Measurements from ENCODE around the gene STAT4.
"Not testable (repeated sequence)": the region's sequence is repeated elsewhere in the genome, so short reads cannot be mapped to it uniquely, and the experiment has no call there.

STAT4 gene

DNA sequence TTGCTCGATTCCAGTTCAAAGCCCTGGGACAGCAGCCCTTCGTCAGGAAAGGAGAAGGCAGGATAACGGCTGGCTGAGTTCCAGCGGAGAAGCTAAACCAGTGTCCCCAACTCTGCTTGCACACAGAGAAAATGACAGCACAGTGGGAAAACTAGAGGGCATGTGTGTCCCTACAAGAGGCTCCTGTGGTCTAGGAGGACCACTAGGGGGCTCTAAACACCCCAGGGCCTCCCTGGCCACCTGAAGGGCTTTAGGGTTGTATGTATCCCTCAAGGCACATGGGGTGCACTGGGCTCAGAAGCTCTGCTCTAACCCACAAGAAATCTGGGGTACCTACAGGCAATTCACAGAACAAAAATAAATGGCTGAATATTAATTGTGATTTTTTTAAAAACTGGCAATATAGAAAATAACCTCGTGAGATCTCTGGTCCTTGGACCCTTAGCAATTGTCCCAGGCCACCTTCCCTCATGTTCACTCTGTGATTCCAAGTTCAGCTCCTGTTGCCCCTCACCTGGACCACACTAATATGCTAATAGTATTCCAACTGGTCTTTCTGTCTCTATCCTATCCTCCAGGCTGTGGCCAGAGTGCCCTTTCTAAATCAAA, 154.4 kb downstream of the STAT4 start:
- no peak for DNase-seq (ENCODE audit: low read depth in 3 of 3)

DNA sequence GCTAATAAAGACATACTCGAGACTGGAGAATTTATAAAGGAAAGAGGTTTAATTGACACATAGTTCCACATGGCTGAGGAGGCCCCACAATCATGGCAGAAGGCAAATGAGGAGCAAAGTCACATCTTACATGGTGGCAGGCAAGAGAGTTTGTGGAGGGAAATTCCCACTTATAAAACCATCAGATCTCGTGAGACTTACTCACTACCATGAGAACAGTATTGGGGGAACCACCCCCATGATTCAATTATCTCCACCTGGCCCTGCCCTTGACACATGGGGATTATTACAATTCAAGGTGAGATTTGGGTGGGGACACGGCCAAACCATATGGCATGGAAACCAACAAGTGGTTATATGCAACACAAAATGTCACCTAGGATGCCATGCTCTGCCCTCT, 155.5 kb downstream of the STAT4 start:
- not testable (repeated sequence) for DNase-seq (ENCODE audit: low read depth in 3 of 3)

DNA sequence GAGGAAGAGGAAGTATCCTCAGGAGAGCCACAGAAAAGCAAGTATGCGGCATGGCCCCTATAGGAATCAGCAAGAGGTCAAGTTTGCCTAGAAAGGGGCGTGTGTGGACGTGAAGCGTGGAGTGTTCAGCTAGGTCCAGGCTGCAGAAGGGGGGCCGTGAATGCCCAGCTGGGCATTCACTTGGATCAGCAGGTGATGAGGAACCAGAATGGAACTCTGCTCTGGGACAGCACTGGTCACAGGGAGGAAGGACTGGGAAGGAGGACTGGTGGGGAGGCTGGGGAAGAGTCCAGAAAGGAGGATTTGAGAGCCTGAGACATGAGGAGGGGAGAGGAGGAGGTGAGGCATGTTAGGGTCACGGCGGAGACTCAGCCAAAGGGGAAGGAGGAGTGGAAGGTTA, 156.6 kb downstream of the STAT4 start:
- DNase-seq (ENCODE audit: low read depth in 3 of 3), result no peak

DNA sequence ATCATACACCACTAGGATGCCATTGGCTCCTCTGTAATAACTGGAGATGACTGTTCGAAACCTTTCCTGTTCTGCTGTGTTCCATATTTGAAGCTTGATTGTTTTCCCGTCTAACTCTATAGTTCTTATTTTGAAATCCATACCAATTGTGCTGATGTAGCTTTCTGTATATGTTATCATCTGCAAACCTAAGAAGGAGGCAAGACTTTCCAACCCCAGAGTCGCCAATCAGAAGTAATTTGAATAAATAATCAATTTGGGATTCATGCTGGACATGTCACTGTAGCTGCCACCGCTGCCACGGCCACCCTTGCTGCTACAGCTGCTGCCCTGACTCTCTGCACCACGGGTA, 157.5 kb downstream of the STAT4 start:
- no peak for DNase-seq (ENCODE audit: low read depth in 3 of 3)

DNA sequence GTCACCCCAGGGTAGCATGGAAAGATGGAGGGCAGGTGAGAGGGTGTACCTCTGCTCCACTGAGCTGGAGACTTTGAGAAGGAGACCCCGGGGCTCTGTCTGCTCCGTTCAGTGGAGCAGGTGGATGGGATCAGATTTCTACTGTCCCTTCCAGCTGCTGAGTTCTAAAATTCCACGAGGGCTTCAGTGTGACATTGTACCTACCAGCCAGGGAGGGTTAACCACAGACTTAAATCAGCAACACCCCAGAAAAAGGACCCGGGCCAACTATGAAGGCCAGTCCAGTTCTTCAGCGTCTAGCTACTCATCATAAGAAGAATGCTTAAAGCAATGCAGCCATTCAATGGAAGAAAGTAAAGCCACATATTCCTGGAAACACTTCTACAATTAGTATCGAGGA, 160.7 kb downstream of the STAT4 start:
- DNase-seq (ENCODE audit: low read depth in 3 of 3), result no peak

DNA sequence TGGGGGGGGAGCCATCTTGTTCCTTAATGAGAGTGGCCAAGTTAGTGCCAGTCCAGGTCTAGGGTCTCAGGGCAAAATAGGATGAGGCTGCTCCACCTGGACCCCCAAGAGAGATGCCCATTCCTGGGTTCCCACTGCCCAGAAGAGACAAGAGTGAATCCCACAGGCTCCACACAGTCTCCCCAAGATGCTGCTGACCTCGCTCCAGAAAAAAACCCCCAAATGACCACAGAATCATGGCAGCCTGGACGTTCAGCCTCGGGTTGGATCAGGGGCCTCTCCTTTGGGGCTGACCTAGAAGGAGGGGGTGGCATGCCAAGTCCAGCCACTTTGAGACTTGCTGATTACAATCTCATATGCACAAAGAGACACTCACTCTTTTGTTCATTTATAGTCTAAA, 161.9 kb downstream of the STAT4 start:
- DNase-seq (ENCODE audit: low read depth in 3 of 3), result no peak

DNA sequence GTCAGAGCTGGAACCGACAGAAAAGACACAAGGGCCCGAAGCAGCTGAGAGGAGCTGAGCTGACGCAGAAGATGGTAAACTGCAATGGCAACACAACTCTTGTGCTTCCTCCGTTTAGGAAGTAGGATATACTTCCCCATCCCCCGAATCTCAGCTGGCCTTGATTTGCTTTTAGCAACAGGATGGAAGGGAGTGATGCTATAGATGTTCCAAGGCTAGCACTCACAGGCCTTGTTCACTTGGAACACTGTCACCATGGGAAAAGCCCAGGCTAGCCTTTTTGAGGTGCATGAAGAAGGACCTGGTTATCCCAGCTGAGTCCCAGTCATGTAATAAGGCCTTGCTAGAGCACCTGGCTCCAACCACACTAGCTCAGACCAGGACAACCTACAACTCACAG, 162.9 kb downstream of the STAT4 start:
- no peak for DNase-seq (ENCODE audit: low read depth in 3 of 3)

DNA sequence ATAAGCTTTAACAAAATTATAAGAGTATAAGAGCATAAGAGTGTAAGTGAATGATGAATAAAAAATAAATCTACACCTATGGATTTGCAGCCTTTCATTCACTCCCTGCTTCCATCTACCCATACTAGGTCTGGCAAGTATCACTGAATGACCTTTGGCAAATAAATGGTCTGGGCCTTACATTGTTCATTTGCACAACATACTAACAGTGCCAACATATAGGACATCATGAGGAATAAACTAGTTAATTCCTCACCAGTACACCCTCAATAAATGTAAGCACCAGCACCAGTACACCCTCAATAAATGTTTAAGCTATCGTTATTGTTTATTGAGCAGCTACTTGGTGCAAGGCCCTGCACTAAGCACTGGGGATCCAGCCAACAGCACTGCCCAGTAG, 163.7 kb downstream of the STAT4 start:
- DNase-seq (ENCODE audit: low read depth in 3 of 3), result no peak

DNA sequence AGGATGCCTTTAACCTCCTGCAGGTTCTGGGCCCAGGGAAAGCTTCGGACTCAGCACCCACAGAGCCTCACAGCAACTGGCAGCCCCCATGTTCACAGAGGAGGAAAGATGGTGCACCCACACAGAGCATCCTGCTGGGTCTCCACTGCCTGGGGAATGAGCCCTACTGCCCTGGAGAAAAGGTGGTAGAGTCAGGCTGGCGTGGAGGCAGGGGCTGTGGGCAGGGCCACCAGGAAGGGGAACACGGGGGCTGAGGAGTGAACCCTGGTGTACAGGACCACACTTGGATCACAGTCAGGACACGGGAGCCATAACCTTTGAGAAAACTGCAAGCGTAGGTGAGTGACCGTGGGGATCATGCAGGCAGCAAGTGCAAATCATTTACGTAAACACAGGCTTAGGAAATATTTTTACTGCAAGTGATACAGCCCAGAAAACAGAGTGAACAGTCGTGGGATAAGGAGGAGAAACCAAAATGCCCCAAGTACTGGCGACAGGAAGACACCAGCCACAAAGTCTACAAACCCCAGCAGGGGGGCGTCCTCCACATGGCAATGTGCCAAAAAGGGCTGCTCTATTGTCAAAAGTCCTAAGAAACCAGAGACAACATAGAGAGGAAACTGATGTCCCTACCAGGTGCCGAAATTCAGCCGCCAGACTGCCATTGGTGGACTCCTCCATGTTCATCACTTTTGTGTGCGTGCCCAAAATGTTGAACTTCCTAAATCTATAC, 164.4 kb downstream of the STAT4 start:
- DNase-seq (ENCODE audit: low read depth in 3 of 3), result no peak

DNA sequence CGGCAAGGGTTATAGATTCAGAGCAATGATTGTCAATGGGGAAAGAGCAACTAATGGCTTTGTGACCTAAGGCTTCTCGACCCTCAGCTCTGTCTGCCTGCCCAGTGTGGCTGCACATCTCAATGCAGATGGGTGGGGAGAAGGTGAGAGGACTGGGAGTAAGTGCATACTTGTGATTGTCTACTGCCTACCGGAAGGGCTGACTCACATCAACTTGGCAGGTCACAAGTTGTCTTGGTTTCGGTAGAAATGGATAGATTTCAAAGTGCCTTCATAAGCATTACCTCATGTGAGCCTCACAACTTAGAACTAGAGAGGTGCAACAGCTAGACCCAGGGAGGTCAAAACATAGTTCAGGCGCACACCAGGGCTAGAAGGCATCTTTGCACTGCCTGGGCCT, 166.2 kb downstream of the STAT4 start:
- DNase-seq (ENCODE audit: low read depth in 3 of 3), result no peak

DNA sequence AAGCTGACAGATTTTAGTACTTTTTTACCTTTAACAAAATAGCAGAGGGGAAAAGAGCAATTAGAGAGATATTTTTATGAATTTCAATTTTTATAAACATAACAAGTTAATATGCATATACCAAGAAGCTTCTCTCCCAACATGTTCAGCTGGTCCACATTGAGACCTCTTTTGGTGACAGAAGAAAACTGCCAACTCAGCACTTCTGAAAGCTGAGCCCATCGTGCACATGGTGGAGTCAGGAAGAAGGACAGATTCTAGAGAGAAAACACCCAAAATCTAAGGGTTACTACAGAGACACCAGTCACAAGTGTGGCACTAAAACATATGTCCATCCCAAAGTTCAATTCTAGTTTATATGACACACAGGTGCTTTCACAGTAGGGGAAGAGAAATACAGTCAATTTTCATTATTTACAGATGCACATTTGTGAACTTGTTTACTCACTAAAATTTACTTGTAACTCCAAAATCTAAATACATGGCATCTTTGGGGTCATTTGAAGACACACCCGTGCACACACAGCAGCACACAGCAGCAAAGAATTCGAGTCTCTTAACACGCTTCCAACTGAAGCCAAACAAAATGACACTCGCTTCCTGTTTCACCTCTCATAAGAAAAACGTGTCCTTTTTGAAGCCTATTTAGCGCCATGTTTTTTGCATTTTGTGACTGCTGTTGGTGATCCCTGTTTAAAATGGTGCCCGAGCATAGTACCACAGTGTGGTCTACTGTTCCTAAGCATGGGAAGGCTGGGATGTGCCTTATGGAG, 168.3 kb downstream of the STAT4 start:
- DNase-seq (ENCODE audit: low read depth in 3 of 3), result no peak

DNA sequence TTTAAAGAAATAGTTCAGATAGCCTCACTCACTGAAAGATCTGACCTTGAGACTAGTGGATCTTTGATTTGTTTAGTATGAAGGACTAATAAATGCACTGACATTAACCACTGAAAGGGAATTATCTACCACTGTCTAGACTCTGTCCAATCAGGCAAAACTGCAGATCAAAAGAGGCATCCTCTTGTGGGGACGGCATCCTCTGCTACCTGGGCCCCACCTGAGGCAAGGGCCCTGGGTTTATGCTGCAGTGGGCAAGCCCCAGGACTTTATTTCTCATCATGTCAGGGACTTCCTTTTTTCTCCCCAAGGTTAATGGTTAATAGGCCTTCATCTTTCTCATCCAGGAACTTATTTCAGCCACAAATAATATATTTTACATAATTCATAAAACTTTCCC, 169.1 kb downstream of the STAT4 start:
- DNase-seq (ENCODE audit: low read depth in 3 of 3), result no peak

DNA sequence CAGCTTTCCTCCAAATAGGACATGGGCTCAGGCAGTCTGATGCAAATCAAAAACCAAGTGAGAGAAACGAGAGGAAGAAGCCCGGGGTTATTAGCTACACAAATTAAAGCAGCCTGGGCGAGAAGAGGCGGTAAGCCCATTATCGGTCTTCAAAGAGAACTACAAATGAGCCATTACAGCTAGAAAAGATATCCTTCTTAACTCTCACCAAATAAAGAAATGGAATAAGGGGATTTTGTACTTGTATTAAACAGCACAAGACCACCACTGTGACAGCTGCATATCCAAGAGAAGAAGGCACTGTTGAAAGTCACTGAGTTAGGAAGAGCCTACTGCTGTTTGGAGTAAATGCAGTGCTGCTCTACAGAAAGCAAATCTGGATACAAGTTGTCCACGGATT, 169.5 kb downstream of the STAT4 start:
- no peak for DNase-seq (ENCODE audit: low read depth in 3 of 3)

DNA sequence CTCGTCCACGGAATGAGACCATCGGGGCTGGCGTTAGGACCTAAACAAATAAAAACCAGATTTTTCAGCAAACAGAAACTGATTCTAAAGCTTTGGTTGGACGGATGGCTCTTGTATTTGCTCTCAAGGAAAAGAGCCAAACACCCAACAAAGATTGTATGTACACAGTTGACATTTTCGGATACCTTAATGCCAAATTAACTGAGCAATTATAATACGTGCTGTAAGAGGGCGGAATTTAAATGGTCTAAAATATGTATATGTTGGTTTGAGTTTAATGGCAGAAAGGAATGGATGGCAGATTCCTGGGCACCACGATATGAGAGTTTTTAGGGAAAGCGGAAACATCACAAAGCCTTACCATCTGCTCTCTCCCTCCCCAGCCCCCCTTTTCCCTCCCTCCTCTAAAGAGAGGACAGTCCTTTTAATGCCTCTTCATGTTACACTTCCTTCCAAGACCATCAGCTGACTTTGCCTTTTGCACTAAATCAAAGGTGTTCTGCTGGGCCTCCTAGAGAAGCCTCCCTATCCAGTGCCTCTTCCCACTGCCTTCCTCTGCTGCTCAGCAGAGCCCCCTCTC, 170.1 kb downstream of the STAT4 start:
- DNase-seq (ENCODE audit: low read depth in 3 of 3), result no peak

DNA sequence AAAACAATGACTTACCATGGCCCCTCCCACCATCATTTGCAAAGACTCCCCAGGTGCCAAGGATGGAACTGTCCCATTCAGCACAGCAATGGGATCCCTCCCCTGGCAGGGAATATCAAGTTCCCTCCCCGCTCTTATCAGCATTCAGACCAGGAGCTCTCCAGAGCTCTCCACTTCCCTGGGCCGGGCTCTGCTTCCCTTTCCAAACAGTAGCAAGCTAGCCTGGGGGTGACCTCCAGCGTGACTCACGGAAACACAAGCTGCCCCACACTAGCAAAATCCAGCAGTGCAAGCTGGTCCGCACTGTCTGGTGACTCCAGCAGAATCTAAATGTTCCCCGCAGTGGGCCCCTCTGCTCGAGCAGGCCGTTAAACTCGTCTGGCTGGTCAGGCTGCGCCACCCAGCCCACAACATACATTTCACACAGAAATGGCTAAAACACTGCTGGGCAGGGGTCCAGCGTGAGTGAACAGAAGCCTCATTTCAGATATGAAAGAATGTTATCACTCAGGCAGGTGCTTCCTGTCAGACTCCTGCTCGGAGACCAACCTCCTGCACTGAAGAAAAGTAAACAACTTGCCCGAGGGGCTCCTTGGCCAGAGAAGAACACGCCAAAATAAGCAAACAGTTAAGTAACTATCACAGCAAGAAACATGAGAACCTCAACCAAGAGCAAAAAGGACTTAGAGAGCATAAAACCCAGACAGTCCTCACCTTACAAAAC, 170.7 kb downstream of the STAT4 start:
- no peak for DNase-seq (ENCODE audit: low read depth in 3 of 3)
